ENCODE data around the gene OAF. TPM values are rescaled to one million over a fixed set of nuclear protein-coding genes. Genes with fewer than 3 reads are reported as not detected.

Gene OAF
- total RNA-seq, 1 donor from 2014 or later: 39.4 TPM

- DNase-seq (ENCODE audit: low read depth): no peak
- TF ChIP-seq CTCF (conservative IDR thresholded peaks at IDR 0.05; ENCODE audit: low read depth, low read length): no peak
- H3K4me3 ChIP-seq (ENCODE audit: low read depth, low read length): no peak overlapping the region
These were observed 19.8 kb upstream of the OAF start for GRCh38 chr11:120191058-120191457.

GRCh38 chr11:120192831-120193625 lies 17.8 kb upstream of the OAF start:
- H3K4me3 ChIP-seq (ENCODE audit: low read depth, low read length): no peak overlapping the region
- DNase-seq (ENCODE audit: low read depth): no peak
- TF ChIP-seq CTCF (conservative IDR thresholded peaks at IDR 0.05; ENCODE audit: low read depth, low read length): no peak

- no peak for TF ChIP-seq CTCF (conservative IDR thresholded peaks at IDR 0.05; ENCODE audit: low read depth, low read length)
- no peak for DNase-seq (ENCODE audit: low read depth)
- H3K4me3 ChIP-seq (ENCODE audit: low read depth, low read length): no peak overlapping the region
These were observed 16.7 kb upstream of the OAF start for GRCh38 chr11:120194166-120194565.

- TF ChIP-seq CTCF (conservative IDR thresholded peaks at IDR 0.05; ENCODE audit: low read depth, low read length): no peak
- no peak overlapping the region for H3K4me3 ChIP-seq (ENCODE audit: low read depth, low read length)
- DNase-seq (ENCODE audit: low read depth): no peak
These were observed 15.1 kb upstream of the OAF start for GRCh38 chr11:120195601-120196320.

- no peak overlapping the region for H3K4me3 ChIP-seq (ENCODE audit: low read depth, low read length)
- no peak for TF ChIP-seq CTCF (conservative IDR thresholded peaks at IDR 0.05; ENCODE audit: low read depth, low read length)
These were observed 14.0 kb upstream of the OAF start for GRCh38 chr11:120196826-120197225.

GRCh38 chr11:120197251-120197891 lies 13.5 kb upstream of the OAF start:
- DNase-seq (ENCODE audit: low read depth): no peak
- no peak for TF ChIP-seq CTCF (conservative IDR thresholded peaks at IDR 0.05; ENCODE audit: low read depth, low read length)
- no peak overlapping the region for H3K4me3 ChIP-seq (ENCODE audit: low read depth, low read length)

More at GRCh38 chr11:120196826-120197225, 14.0 kb upstream of the OAF start:
- no peak for DNase-seq (ENCODE audit: low read depth)

Data from epithelial cell of proximal tubule (primary cell).